Lower leg skin (tissue), 4 donors: ENCODE data around the gene TRIO. TPM values are rescaled to one million over a fixed set of nuclear protein-coding genes. Genes with fewer than 3 reads are reported as not detected.
A peak's percentile ranks its signal among the peaks of the same experiment; 100 is the strongest.

Experiments used
- DNase-seq, 2 donors: peaks; one replicate each; pipeline ENCODE4 v3.0.0-alpha.2; 2019; ENCODE audit warnings: low spot score in 2 of 2
- H3K4me3 ChIP-seq: fragments of 200-600 bp; sonication (generic); 2 replicates; pipeline ENCODE4 v1.5.1; 2017; ENCODE audit warnings: mild to moderate bottlenecking, low read depth; ENCODE audit not compliant: poor library complexity, severe bottlenecking
- CTCF ChIP-seq, 3 donors: fragments of 450-650 bp; IDR thresholded peaks; one replicate each; pipeline ENCODE4 v1.5.1; 2016; ENCODE audit warnings: antibody characterized with exemption in 3 of 3, mild to moderate bottlenecking in 3 of 3, moderate library complexity in 2 of 3
- POLR2A ChIP-seq, 2 donors: fragments of 450-650 bp; IDR thresholded peaks; one replicate each; pipeline ENCODE4 v1.6.1; 2016 to 2017; ENCODE audit warnings: antibody characterized with exemption in 2 of 2, mild to moderate bottlenecking in 1 of 2, moderate library complexity in 1 of 2
- WGBS, 2 donors: methylation state at CpG; one replicate each; pipeline ENCODE4 v1.1.5; 2018; 5-methylcytosine and 5-hydroxymethylcytosine counted together
- intact Hi-C: fragments of 100-400 bp; cut with DNase I; formaldehyde crosslinking; loops from one replicate; pipeline ENCODE4 v1.15.0; 2023; ENCODE audit warnings: low total_unique reads
- total RNA-seq, 4 donors: library from RNA; depleted of rRNA; stranded (reverse); fragments of >200 nt; gene quantifications; one replicate each; pipeline ENCODE4 v1.1.0, GENCODE V29; 2016

The TRIO gene
- total RNA-seq, 4 donors from 2014 or later: 47.8 to 101 (median 64.5) TPM

- intact Hi-C loops: no loop called here
- no peak overlapping the region for H3K4me3 ChIP-seq
- 42 to 56% methylated on average over 2 of the region's 2 CpGs for WGBS, 2 donors
- DNase-seq: no peak
- TF ChIP-seq CTCF (IDR thresholded peaks at IDR 0.05) (no peak), POLR2A (IDR thresholded peaks at IDR 0.05) (no peak)
Measured at GRCh38 chr5:14105718-14106410, 37.3 kb upstream of the TRIO start.

GRCh38 chr5:14107536-14107935, 35.6 kb upstream of the TRIO start:
- H3K4me3 ChIP-seq: no peak overlapping the region
- TF ChIP-seq POLR2A (IDR thresholded peaks at IDR 0.05) (no peak), CTCF (IDR thresholded peaks at IDR 0.05) (no peak)
- 81 to 86% methylated on average over 8 of the region's 8 CpGs for WGBS, 2 donors
- DNase-seq: no peak
- intact Hi-C loops: no loop called here

GRCh38 chr5:14108170-14108996, 34.8 kb upstream of the TRIO start:
- peak; percentile 45 to 89 for DNase-seq
- intact Hi-C loops: no loop called here
- 38 to 42% methylated on average over 21 of the region's 21 CpGs for WGBS, 2 donors
- TF ChIP-seq CTCF (IDR thresholded peaks at IDR 0.05) (peak in 1 of 3 donors; percentile 32), POLR2A (IDR thresholded peaks at IDR 0.05) (no peak)
- H3K4me3 ChIP-seq: no peak overlapping the region

- H3K4me3 ChIP-seq: no peak overlapping the region
- TF ChIP-seq POLR2A (IDR thresholded peaks at IDR 0.05) (no peak), CTCF (IDR thresholded peaks at IDR 0.05) (no peak)
- DNase-seq: peak in 1 of 2 donors; percentile 35
- intact Hi-C loops: no loop called here
- WGBS, 2 donors: 72% methylated on average over 8 of the region's 8 CpGs
Measured at GRCh38 chr5:14109041-14109747, 33.9 kb upstream of the TRIO start.

GRCh38 chr5:14109771-14110170, 33.4 kb upstream of the TRIO start:
- 78 to 81% methylated on average over 7 of the region's 7 CpGs for WGBS, 2 donors
- no peak overlapping the region for H3K4me3 ChIP-seq
- TF ChIP-seq CTCF (IDR thresholded peaks at IDR 0.05) (no peak), POLR2A (IDR thresholded peaks at IDR 0.05) (no peak)
- intact Hi-C loops: no loop called here
- no peak for DNase-seq
